HUES64 (cell line): Measurements from ENCODE around the gene MUC2.

Source experiments
- H3K27ac ChIP-seq: 2 replicates; pipeline ENCODE4 v1.7.0; 2013; ENCODE audit warnings: low read depth, low read length, inconsistent platforms
- H3K27me3 ChIP-seq: 2 replicates; pipeline ENCODE4 v1.6.1; 2013; ENCODE audit warnings: mild to moderate bottlenecking, low read length; ENCODE audit not compliant: insufficient read depth
- H3K36me3 ChIP-seq: 2 replicates; pipeline ENCODE4 v1.6.1; 2013; ENCODE audit warnings: mild to moderate bottlenecking, low read length; ENCODE audit not compliant: insufficient read depth
- H3K4me1 ChIP-seq: 2 replicates; pipeline ENCODE4 v1.6.1; 2013; ENCODE audit warnings: mild to moderate bottlenecking, low read length, moderate library complexity; ENCODE audit not compliant: insufficient read depth
- H3K4me3 ChIP-seq: 2 replicates; pipeline ENCODE4 v1.5.1; 2013; ENCODE audit warnings: mild to moderate bottlenecking, low read length, moderate library complexity
- H3K9ac ChIP-seq: 2 replicates; pipeline ENCODE4 v1.6.1; 2013; ENCODE audit warnings: mild to moderate bottlenecking, low read depth, low read length
- H3K9me3 ChIP-seq: 2 replicates; pipeline ENCODE4 v1.6.1; 2013; ENCODE audit warnings: low read depth, low read length; ENCODE audit not compliant: insufficient read depth
- WGBS: fragments of 150-250, 120-280 bp; methylation state at CpG from one replicate; pipeline ENCODE4 v1.1.7; 2013; ENCODE audit warnings: missing lambda C conversion rate; 5-methylcytosine and 5-hydroxymethylcytosine counted together

MUC2 gene

DNA sequence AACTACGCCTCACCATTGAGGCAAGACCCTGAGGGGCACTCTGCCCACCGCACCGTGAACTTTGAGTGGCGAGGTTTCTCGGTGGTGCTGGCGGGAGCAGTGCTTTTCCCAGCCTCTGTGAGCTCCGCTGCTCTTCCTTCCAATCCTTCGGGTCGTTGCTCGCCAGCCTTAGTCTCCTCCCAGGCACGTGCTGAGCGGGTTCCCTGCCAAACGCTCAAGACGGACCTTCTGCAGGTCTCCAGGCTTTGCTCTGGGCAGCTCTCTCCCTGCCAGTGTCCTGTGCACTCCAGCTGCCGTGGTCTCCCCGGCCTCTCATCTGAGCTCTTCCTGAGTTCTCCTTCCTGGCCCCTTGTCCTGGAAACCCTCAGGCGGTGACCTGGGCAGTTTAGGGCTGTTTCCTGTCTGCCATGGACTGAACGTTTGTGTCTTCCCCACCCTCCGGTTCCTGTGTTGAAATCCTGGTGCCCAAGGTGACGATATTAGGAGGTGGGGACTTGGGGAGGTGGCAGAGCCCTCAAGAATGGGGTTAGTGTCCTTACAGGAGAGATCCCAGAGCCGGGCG lies 27.0 kb upstream of the MUC2 start:
- Histone ChIP-seq H3K9me3 (no peaks in the 10 kb centered on the region), H3K9ac (no peak overlapping the region), H3K4me3 (no peak overlapping the region), H3K36me3 (no peaks in the 10 kb centered on the region), H3K27ac (no peak overlapping the region), H3K27me3 (no peaks in the 10 kb centered on the region), H3K4me1 (no peaks in the 10 kb centered on the region)
- WGBS, result 90% methylated on average over 22 of the region's 22 CpGs

DNA sequence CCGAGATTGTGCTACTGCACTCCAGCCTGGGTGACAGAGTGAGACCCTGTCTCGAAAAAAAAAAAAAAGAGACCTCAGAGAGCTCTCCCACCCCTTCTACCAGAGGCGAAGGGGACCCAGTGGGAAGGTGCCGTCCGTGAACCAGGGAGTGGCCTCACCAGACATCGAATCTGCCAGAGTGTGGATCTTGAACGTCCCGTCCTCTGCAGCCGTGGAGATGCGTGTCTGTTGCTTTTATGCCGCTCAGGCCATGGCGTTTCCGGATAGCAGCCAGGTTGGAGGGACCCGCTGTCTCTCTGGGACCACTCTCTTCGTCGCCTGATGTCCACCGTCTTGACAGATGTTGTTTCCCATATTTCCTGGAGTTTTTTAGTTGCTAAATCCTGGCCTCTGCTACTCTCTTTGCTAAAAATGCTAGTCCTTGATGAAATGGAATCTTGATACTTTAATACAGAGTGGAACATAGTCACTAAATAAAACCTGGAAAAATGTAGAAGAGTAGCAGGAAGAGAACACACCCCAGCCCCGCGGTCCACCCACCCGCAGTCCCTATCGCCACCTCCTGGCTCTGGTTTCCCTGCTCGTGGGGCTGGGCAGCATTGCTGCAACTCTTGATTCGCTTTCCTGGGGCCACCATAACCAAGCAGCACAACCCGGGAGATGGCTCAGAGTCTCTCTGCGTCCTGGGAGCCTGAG lies 26.2 kb upstream of the MUC2 start:
- H3K36me3 ChIP-seq, result no peaks in the 10 kb centered on the region
- no peaks in the 10 kb centered on the region for H3K4me1 ChIP-seq
- no peak overlapping the region for H3K27ac ChIP-seq
- no peaks in the 10 kb centered on the region for H3K9me3 ChIP-seq
- 88% methylated on average over 25 of the region's 25 CpGs for WGBS
- H3K27me3 ChIP-seq, result no peaks in the 10 kb centered on the region
- no peak overlapping the region for H3K9ac ChIP-seq
- H3K4me3 ChIP-seq, result no peak overlapping the region

DNA sequence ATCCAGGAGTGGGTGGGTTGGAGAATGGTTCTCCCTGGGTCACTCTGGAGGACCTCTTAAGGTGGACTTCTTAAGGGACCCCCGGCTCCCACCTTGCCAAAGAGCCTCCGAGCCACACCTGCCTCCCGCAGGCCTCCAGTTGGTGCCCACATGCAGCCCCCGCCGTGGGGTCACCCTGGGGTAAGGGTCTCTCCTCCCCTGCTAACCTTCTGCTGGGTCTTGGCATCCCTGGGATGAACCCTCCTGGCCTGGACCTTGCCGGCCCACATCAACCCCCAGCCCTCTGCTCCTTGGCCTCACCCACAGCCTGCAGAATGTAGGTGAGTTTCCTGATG lies 25.6 kb upstream of the MUC2 start:
- Histone ChIP-seq H3K36me3 (no peaks in the 10 kb centered on the region), H3K4me1 (no peaks in the 10 kb centered on the region), H3K9ac (no peak overlapping the region), H3K9me3 (no peaks in the 10 kb centered on the region), H3K27ac (no peak overlapping the region), H3K4me3 (no peak overlapping the region), H3K27me3 (no peaks in the 10 kb centered on the region)
- WGBS, result 96% methylated on average over 6 of the region's 6 CpGs

DNA sequence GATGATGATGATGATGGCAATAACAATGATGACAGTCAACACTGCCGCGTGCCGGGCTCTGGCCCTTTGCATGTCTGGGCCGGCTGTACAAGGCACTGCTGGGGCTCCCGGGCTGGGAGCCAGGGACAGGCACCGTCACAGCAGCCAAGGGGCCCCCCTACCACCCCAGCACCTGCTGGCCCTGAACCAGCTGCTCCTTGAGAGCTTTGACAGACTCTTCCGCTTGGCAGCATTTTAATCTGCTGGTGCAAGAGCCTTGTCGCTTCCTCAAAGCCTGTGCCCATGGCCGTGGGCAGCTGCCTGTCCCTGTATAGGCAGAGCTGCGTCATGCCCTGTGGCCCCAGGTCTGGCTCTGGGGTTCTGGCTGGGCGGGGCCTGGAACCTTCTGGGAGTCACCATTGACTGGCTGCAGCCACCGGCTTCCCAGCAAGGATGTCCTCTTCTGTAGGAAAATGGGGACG lies 25.2 kb upstream of the MUC2 start:
- 89% methylated on average over 13 of the region's 13 CpGs for WGBS
- no peaks in the 10 kb centered on the region for H3K4me1 ChIP-seq
- no peak overlapping the region for H3K9ac ChIP-seq

DNA sequence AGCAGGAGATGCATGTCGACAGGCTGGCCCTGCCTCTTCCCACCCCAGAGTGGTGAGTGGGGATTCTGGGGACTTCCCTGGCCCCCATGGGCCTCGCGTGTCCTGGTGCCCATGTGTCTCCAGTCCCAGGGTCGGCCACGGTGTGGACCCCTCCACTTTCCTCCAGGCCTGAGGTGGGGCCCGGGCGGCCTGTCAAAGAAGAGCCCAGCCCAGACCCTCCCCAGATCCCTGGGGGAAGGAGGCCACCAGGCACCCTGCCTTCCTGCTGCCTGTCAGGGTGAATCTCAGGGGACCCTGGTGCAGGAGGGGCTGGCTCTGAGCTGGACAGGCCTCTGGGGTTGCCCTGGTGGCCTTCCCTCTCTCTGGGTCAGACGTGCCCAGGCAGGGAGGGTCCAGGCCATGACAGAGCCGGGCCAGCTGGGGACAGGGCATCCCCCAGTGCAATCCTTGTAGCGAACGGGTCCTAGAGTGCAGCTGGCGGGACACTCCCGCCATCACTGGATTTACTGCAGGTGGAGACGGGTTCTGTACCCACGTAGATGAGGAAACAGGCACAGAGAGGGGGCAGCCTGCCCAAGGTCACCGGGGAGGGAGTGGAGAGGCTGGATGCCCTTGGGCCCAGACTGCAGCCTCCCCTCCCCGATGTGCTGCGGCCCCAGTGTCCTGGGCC lies 24.6 kb upstream of the MUC2 start:
- 94% methylated on average over 18 of the region's 18 CpGs for WGBS
- no peak overlapping the region for H3K4me3 ChIP-seq
- H3K27me3 ChIP-seq, result no peaks in the 10 kb centered on the region
- H3K4me1 ChIP-seq, result no peaks in the 10 kb centered on the region
- no peak overlapping the region for H3K27ac ChIP-seq
- H3K9ac ChIP-seq, result no peak overlapping the region
- no peaks in the 10 kb centered on the region for H3K36me3 ChIP-seq
- H3K9me3 ChIP-seq, result no peaks in the 10 kb centered on the region

More for the DNA sequence above, 25.2 kb upstream of the MUC2 start:
- H3K36me3 ChIP-seq, result no peaks in the 10 kb centered on the region
- no peak overlapping the region for H3K27ac ChIP-seq
- no peaks in the 10 kb centered on the region for H3K9me3 ChIP-seq
- no peak overlapping the region for H3K4me3 ChIP-seq
- no peaks in the 10 kb centered on the region for H3K27me3 ChIP-seq

DNA sequence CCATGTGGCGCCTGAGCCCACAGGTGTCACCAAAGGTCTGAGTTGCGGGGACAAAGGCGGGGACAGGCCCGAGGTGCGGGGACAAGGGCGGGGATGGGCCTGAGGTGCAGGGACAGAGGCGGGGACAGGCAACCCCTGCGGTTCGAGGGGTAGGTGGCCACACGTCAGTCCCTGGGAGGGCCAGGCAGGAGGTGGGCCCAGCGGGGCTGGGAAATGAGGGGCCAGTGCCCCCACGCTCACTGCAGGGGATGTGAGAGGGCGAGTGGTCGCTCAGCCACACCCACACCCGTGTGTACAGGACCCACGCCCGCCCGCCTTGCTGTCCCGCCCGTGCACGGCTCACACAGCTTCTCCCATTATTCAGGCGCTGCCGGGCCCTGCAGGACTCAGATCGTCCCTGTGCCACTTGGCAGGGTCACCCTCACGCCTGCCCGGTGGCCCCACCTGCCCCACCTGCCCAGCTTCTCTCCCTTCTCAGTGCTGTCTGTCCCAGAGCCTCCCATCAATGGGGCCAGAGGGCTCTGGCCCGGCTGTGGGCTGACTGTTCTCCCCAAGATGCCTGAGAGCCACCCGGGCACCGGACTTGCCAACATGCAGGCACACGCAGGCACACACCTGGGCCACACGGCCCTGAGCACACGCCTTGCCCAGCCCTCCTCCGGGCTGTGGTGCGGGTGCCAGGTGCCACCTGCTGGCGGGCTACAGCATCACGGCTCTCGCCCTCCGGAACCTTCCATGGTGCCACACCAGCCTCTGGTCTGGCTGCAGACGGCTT lies 23.9 kb upstream of the MUC2 start:
- Histone ChIP-seq H3K27me3 (no peaks in the 10 kb centered on the region), H3K9ac (no peak overlapping the region), H3K4me3 (no peak overlapping the region), H3K4me1 (no peaks in the 10 kb centered on the region), H3K36me3 (no peaks in the 10 kb centered on the region), H3K9me3 (no peaks in the 10 kb centered on the region), H3K27ac (no peak overlapping the region)
- WGBS, result 70% methylated on average over 39 of the region's 39 CpGs

DNA sequence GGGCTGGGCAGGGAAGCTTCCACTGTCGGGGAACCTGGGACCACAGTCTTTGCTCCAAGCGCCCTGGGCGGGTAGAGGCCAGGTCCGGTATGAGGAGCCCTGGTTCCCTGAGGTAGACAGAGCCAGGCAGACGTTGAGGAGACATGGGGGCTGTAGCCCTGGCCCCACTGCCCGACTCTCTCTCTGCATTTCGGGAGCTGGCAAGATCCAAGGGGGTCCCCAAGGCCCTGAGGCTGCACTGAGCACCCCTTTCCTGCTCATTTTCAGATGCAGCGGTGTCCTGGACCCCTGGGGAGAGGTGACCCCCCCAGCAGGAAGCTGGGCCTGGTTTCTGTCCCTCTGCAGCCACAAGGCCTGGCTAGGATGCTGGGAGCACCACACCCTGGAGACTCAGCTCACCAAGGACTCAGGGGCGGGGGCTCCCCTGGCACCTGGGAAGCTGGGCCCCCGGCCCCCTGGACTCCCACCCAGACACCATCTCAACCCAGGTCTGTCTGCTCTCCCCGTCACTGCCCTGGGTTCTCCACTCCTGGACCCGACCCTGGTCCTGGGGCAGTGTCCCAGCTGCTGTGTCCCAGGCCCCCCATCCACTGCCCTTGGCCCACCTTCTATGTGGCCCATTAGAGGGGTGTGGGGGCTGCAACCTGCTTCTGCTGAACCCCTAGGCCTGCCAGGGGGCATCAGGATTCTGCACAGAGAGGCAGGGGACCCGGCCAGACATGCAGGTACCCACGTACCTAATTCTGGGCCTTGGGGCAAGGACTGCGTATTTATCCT lies 23.1 kb upstream of the MUC2 start:
- Histone ChIP-seq H3K4me1 (no peaks in the 10 kb centered on the region), H3K36me3 (no peaks in the 10 kb centered on the region), H3K9me3 (no peaks in the 10 kb centered on the region), H3K27me3 (no peaks in the 10 kb centered on the region), H3K9ac (no peak overlapping the region), H3K27ac (no peak overlapping the region), H3K4me3 (no peak overlapping the region)
- 78% methylated on average over 15 of the region's 15 CpGs for WGBS

DNA sequence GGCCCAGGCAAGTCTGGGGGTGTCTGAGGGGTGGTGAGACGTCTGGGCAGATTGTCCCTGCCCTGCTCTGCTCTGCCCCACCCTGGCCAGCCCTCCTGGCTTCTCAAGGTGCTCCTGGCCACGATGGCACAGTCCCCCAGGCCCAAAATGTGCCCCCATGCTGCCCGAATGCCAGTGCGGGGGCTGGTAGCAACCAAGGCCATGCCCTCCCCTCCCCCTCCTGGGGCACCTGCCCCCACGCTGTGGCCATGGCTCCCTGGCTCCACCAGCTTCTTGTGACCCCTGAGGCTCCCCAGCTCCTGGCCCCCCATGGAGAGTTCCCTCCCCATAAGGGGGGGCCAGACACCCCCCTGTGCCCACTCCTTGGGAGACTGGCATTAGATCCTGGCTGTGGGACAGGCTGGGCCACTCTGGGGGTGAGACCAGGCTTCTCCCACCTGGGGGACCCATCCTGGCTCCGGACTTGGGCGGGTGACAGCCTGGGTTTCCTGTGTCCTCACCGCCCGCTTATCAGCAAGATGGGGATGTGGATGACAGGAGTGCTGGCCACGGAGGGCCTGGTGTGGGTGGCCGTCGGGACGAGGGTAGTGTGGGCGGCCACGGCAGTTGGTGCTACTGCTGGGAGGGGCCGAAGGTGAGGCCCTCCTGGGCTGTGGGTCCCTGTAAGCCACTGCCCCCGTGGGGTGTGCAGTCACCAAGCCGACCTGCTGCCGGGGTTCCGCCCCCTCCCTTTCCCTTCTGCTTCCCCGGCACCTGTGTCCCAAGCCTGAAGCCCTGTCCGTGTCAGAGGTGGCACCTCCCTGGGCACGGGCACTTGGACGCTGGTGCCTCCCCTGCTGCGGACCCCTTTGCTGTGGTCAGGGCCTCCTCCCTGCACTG lies 22.3 kb upstream of the MUC2 start:
- Histone ChIP-seq H3K36me3 (no peaks in the 10 kb centered on the region), H3K9ac (no peak overlapping the region), H3K4me3 (no peak overlapping the region), H3K4me1 (no peaks in the 10 kb centered on the region), H3K9me3 (no peaks in the 10 kb centered on the region), H3K27me3 (no peaks in the 10 kb centered on the region), H3K27ac (no peak overlapping the region)
- 93% methylated on average over 25 of the region's 25 CpGs for WGBS

DNA sequence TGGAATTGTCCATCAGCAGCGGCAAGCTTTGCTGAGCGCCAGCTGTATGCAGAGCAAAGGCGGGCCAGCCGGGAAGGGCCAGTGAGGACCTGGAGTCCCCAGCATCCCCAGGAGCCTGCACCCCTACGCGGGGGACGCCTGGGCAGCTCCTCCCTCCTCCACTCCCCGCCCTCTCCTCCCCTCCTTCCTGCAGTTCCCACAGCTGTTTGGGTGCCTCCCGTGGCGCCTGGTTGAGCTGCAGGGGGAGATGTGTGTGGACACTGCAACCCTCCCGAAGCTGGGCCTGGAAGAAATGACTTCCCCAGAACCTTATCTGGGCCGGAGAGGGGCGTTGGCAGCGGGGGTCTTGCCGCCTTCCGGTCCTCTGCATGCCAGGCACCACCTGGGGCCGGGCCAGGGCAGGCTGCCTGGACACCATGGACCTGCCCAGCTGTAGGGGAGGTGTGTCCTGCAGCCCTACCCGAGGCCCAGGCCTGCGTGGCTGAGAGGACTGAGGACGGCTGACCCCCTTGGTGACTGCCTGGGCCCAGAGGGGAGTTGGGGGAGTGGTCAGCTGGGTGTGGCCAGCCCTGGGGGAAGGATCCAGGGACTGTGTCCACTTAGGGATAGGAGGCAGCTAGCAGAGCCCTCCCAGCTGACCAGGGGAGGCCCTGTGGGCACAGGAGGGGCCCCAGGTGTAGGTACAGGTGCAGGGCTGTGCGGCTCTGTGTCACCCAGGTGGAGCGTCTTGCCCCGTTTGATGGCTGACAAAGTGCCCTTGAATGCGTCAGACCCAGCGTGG lies 21.4 kb upstream of the MUC2 start:
- Histone ChIP-seq H3K9me3 (no peaks in the 10 kb centered on the region), H3K4me3 (no peak overlapping the region), H3K4me1 (no peaks in the 10 kb centered on the region), H3K27ac (no peak overlapping the region), H3K36me3 (no peaks in the 10 kb centered on the region), H3K27me3 (no peaks in the 10 kb centered on the region), H3K9ac (no peak overlapping the region)
- WGBS, result 92% methylated on average over 23 of the region's 25 CpGs
